ENCODE measurements around the gene CEL.

GRCh38 chr9:133076691-133077090 lies 14.9 kb downstream of the CEL start:
- TF ChIP-seq POLR2A (IDR thresholded peaks at IDR 0.05) (no peak), CTCF (IDR thresholded peaks at IDR 0.05) (no peak)
